ENCODE data around the gene DENND1A. TPM values are rescaled to one million over a fixed set of nuclear protein-coding genes. Genes with fewer than 3 reads are reported as not detected.

The DENND1A gene
- polyA plus RNA-seq, 2 of the 4 experiments (the other 2 are of a cell fraction), result 15.1 to 21.9 TPM

DNA sequence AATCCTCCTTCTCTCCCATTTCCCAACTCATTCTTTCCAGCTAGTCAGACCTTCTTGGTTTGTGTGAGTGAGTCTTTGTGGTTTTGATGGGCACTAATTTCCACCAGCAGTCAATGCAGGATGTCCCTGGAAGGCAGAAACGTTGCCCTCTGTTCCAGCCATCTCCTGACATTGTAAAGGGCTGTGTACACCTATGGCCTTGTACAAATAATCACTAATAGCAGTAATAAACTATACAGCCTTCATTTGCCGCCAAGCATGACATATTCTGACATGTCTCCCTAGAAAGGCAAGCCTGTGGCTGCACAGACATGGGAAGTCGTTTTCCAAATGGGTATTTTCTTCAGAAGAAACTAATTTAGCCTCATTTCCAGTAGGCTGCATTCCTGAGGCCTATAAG is 18.4 kb upstream of the DENND1A start:
- no peak for FAIRE-seq
- 37% methylated on average over 3 of the region's 3 CpGs for WGBS (ENCODE audit: missing lambda C conversion rate)
- ATAC-seq, result no peak
- no peak overlapping the region for H3K4me2 ChIP-seq
- no peak overlapping the region for H3K27ac ChIP-seq
- H3K9me3 ChIP-seq, result no peaks in the 10 kb centered on the region
- H3K4me3 ChIP-seq, result no peak overlapping the region
- H3K4me1 ChIP-seq, result no peaks in the 10 kb centered on the region
- CTCF ChIA-PET, result interaction anchor here (1.2 kb wide), 1 partner anchor 93 kb away, joined by 6 read pairs; no protein-coding TSS in a partner anchor
- POLR2A ChIA-PET, result no interaction called here
- DNase-seq (ENCODE audit: low read depth in 1 of 2, low spot score in 1 of 2), result no peak
- no peak for TF ChIP-seq NR3C1 (IDR thresholded peaks at IDR 0.05)
- TF ChIP-seq EHMT2 (IDR thresholded peaks at IDR 0.05; ENCODE audit: low read depth), result no peak
- no peak for TF ChIP-seq RNF2 (IDR thresholded peaks at IDR 0.05; ENCODE audit: borderline replicate concordance, low read depth)
- TF ChIP-seq, protein P1, sequence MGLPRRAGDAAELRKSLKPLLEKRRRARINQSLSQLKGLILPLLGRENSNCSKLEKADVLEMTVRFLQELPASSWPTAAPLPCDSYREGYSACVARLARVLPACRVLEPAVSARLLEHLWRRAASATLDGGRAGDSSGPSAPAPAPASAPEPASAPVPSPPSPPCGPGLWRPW (IDR thresholded peaks at IDR 0.05), result no peak
- TF ChIP-seq CEBPB (IDR thresholded peaks at IDR 0.05), result no peak
- TF ChIP-seq HOXB5 (CRISPR knock-in tag; IDR thresholded peaks at IDR 0.05), result no peak
- no peak for TF ChIP-seq FOSL2 (IDR thresholded peaks at IDR 0.05)
- no peak for TF ChIP-seq FOSL2 (CRISPR knock-in tag; IDR thresholded peaks at IDR 0.05)
- no peak for TF ChIP-seq BCL3 (IDR thresholded peaks at IDR 0.05)
- no peak for TF ChIP-seq POLR2AphosphoS2 (conservative IDR thresholded peaks at IDR 0.05; ENCODE audit: low read length)
- TF ChIP-seq SREBF2 (IDR thresholded peaks at IDR 0.05), result no peak
- no peak for TF ChIP-seq GATA3 (IDR thresholded peaks at IDR 0.05; ENCODE audit: borderline replicate concordance)
- no peak for TF ChIP-seq HOXA7 (CRISPR knock-in tag; IDR thresholded peaks at IDR 0.05)
- no peak for TF ChIP-seq PHF8 (IDR thresholded peaks at IDR 0.05; ENCODE audit: borderline replicate concordance, low read depth)
- no peak for TF ChIP-seq MYC (IDR thresholded peaks at IDR 0.05; ENCODE audit: borderline replicate concordance, low read length)
- no peak for TF ChIP-seq ZC3H11A (IDR thresholded peaks at IDR 0.05)
- TF ChIP-seq CBX2 (IDR thresholded peaks at IDR 0.05; ENCODE audit: borderline replicate concordance, low read depth), result no peak
- no peak for TF ChIP-seq PBX3 (IDR thresholded peaks at IDR 0.05)
- no peak for TF ChIP-seq CHD2 (IDR thresholded peaks at IDR 0.05; ENCODE audit: low read length, partially characterized antibody)
- no peak for TF ChIP-seq SMC3 (IDR thresholded peaks at IDR 0.05)
- TF ChIP-seq FOXS1 (CRISPR knock-in tag; IDR thresholded peaks at IDR 0.05), result no peak

GRCh38 chr9:123947326-123947725 is 17.4 kb upstream of the DENND1A start:
- ATAC-seq (no peak), DNase-seq (ENCODE audit: low read depth in 1 of 2, low spot score in 1 of 2) (no peak), FAIRE-seq (no peak)
- Histone ChIP-seq H3K4me1 (no peaks in the 10 kb centered on the region), H3K27ac (no peak overlapping the region), H3K4me2 (no peak overlapping the region), H3K4me3 (no peak overlapping the region), H3K9me3 (no peaks in the 10 kb centered on the region)
- TF ChIP-seq MAZ (IDR thresholded peaks at IDR 0.05; ENCODE audit: borderline replicate concordance, low read depth, low read length) (no peak), JUNB (IDR thresholded peaks at IDR 0.05) (no peak), BHLHE40 (IDR thresholded peaks at IDR 0.05; ENCODE audit: low read depth, low read length) (no peak), HOXA7 (CRISPR knock-in tag; IDR thresholded peaks at IDR 0.05) (no peak), SMC3 (IDR thresholded peaks at IDR 0.05) (no peak), ELK1 (IDR thresholded peaks at IDR 0.05; ENCODE audit: low read depth, low read length) (no peak), FOXS1 (CRISPR knock-in tag; IDR thresholded peaks at IDR 0.05) (no peak), PBX3 (IDR thresholded peaks at IDR 0.05) (no peak), CBX8 (IDR thresholded peaks at IDR 0.05) (no peak), EP300 (IDR thresholded peaks at IDR 0.05) (no peak), HOXB5 (CRISPR knock-in tag; IDR thresholded peaks at IDR 0.05) (no peak), HEYL (CRISPR knock-in tag; IDR thresholded peaks at IDR 0.05) (no peak), TP53 (CRISPR knock-in tag; IDR thresholded peaks at IDR 0.05) (no peak), EHF (CRISPR knock-in tag; IDR thresholded peaks at IDR 0.05) (no peak), FOSL2 (IDR thresholded peaks at IDR 0.05) (no peak), FOSL2 (CRISPR knock-in tag; IDR thresholded peaks at IDR 0.05) (no peak), SREBF2 (IDR thresholded peaks at IDR 0.05) (no peak), ZC3H11A (IDR thresholded peaks at IDR 0.05) (no peak)
- ChIA-PET CTCF (interaction anchor here (1.1 to 1.2 kb wide), 2 partner anchors 11 to 94 kb away, joined by 3 to 6 read pairs; no protein-coding TSS in a partner anchor), POLR2A (no interaction called here)
- 97% methylated on average over 2 of the region's 2 CpGs for WGBS (ENCODE audit: missing lambda C conversion rate)
